Lung microvascular endothelial cell (primary cell): ENCODE measurements around the gene SNTB2. TPM values are rescaled to one million over a fixed set of nuclear protein-coding genes. Genes with fewer than 3 reads are reported as not detected.

Source experiments
- DNase-seq, 2 donors: peaks; one replicate each; pipeline versions ENCODE4 v3.0.0 to v3.0.0-alpha.2; 2010; ENCODE audit warnings: low read depth in 2 of 2
- total RNA-seq: library from RNA; depleted of rRNA; stranded (reverse); fragments of >200 nt; gene quantifications from 2 replicates; pipeline ENCODE4 v1.2.1, GENCODE V29; 2014

SNTB2 gene
- total RNA-seq, 1 donor from 2014 or later, result 72.0 TPM

GRCh38 chr16:69339289-69340094 lies 152.5 kb downstream of the SNTB2 start, which contains the start of the genes COG8 and NIP7:
TSS of gene COG8 (minus strand) at chr16:69339564. CDS start at chr16:69339552, 12 bp downstream.
TSS of gene NIP7 (plus strand) at chr16:69339772. CDS start at chr16:69339830, 58 bp downstream.
- peak; percentile 98 to 99 for DNase-seq

- peak; percentile 12 to 13 for DNase-seq
Observed at GRCh38 chr16:69340095-69340644, 153.2 kb downstream of the SNTB2 start.

GRCh38 chr16:69344171-69344570 lies 157.2 kb downstream of the SNTB2 start:
- no peak for DNase-seq

GRCh38 chr16:69345923-69346322 lies 159.0 kb downstream of the SNTB2 start:
- no peak for DNase-seq

DNA sequence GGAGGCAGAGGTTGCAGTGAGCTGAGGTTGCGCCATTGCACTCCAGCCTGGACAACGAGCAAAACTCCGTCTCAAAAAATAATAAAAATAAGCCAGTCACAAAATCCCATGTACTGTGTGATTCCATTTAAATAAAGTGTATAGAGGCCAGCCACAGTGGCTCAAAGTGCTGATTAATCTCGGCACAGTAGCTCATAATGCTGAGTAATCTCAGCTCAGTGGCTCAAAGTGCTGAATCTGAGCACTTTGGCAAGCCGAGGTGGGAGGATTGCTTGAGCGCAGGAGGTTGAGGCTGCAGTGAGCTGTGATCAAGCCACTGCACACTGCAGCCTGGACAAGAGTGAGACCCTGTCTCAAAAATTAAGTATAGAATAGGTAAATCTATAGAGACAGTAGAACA lies 159.7 kb downstream of the SNTB2 start:
- DNase-seq, result no peak

DNA sequence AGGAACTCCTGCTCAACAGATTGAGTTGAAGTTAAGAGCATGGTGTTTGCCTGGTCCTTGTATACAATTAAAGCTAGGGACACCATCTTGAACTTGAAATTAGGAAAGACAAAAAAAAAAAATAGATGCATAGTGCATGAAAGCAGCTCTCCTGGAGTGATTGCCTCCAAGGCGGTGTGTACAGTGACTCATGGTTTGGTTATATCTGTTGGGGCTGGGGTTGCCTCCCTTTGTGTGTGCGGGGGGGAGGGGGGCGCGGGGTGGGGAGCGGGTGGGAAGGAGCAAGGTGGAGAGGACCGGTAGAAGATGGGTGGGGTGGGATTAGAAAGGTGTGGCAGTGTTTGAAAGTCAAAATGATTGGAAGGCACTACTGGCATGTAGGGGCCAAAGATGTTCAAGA lies 161.3 kb downstream of the SNTB2 start:
- DNase-seq, result no peak

- no peak for DNase-seq
Observed at GRCh38 chr16:69349536-69349935, 162.6 kb downstream of the SNTB2 start.

DNA sequence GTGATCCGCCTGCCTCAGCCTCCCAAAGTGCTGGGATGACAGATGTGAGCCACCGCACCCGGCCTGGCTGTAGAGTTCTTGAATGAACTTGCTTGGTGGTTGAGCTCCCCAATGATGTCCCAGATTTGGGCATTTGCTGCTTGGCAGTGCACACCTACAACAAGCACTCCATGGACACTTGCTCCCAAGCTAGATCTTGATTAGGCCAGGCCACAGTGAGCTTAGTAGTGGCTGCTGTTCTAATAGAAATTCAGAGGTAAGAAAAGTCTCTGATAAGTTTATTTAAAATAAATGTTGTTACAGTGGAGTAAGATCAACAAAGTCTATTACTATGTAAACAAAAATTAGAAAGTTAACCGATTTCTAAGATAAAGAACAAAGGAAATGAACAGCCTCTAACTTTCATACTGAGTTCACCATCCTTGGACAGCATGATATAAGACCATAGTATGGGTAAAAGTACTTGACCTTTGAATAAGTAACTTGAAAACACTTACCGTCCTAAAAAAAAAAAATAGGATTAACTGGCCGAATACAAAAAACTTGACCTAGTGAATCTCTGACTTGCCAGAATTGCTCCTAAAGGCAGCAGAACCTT lies 163.7 kb downstream of the SNTB2 start:
- no peak for DNase-seq

DNA sequence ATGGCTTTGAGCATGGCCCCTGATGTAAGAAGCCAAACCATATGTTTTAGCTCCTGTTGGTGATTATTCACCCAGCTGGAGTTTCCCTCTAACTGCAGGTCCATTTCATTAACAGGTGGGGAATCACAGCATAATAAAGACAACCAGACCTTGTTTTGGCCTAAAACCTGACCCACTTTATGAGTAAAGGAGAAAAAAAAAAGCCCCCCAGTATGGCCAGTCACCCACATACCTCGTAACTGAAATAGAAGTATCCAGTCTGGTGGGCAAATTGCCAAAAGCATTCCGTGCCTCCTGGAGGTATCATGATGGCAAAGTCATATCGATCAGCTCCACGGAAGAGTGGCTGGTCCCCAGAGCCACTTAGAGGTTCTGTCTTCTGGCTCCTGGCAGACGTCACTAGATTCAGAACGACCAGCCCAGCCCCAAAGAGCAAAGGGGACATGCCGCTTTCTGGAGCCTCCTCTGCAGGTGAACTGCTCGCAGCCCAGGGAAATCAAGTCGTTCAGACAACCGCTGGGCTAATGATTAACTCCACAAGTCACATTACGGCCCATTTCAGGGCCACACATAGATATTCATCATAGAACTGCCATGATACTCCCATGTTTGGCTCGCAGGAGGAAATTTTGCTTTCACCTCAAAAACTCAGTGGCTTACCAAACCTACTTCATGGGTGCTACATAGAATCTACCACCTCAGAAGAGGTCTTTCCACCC lies 164.5 kb downstream of the SNTB2 start, which contains the start of gene TMED6:
Gene TMED6, minus strand, starts transcription at position 478 of the 719 bp plus-strand sequence. Its CDS starts 33 bp downstream, at position 445.
- DNase-seq, result no peak

Other genes with a start within 250 kb of the SNTB2 start
- 1.4 and 1.7 TPM in 2 replicates for gene HAS3, start 81.5 kb upstream of the SNTB2 start, total RNA-seq
- gene CHTF8, start 54.6 kb upstream of the SNTB2 start, total RNA-seq, result 60.4 and 62.3 TPM in 2 replicates
- gene UTP4, start 54.5 kb upstream of the SNTB2 start, total RNA-seq, result 11.1 and 11.7 TPM in 2 replicates
- 24.6 and 32.7 TPM in 2 replicates for gene VPS4A, start 124.2 kb downstream of the SNTB2 start, total RNA-seq
- 9.2 and 12.1 TPM in 2 replicates for gene PDF, start 143.4 kb downstream of the SNTB2 start, total RNA-seq
- gene COG8, start 152.4 kb downstream of the SNTB2 start, total RNA-seq, result 13.1 and 21.0 TPM in 2 replicates
- 19.4 and 26.8 TPM in 2 replicates for gene NIP7, start 152.6 kb downstream of the SNTB2 start, total RNA-seq
- 0.20 TPM in 1 of 2 replicates, not detected in the other for gene TMED6, start 164.6 kb downstream of the SNTB2 start, total RNA-seq
- gene TERF2, start 198.8 kb downstream of the SNTB2 start, total RNA-seq, result 12.4 and 22.4 TPM in 2 replicates
- 48.2 and 52.8 TPM in 2 replicates for gene CYB5B, start 237.5 kb downstream of the SNTB2 start, total RNA-seq